Panc1 (cell line): Measurements from ENCODE around the gene IGF1R. TPM values are rescaled to one million over a fixed set of nuclear protein-coding genes. Genes with fewer than 3 reads are reported as not detected.

Source experiments
- ATAC-seq: fragments of 200-7000 bp; cut with Tn5 transposase; 2 replicates; pipeline ENCODE4 v1.9.1; 2020; ENCODE audit warnings: mild to moderate bottlenecking, moderate library complexity
- BruUV-seq: library from RNA; stranded (reverse); fragments of 400-500 nt; replicated peaks from 2 replicates; lab custom pipeline; 2021; lab: Mats Ljungman, UMichigan
- CTCF ChIA-PET: fragments of 300-600 bp; sonication (Branson Sonifier 250); formaldehyde crosslinking; loops from one replicate; lab custom pipeline; 2022; ENCODE audit warnings: antibody characterized with exemption; lab: Charles Lee
- POLR2A ChIA-PET: fragments of 300-600 bp; sonication (Branson Sonifier 250); formaldehyde crosslinking; loops from one replicate; lab custom pipeline; 2022; ENCODE audit warnings: antibody characterized with exemption; lab: Charles Lee
- DNase-seq: peaks from one replicate; pipeline ENCODE4 v3.0.0-alpha.2; 2010; ENCODE audit warnings: low read depth, low spot score
- H3K27ac ChIP-seq: 2 replicates; pipeline ENCODE4 v1.5.1; 2011; ENCODE audit warnings: mild to moderate bottlenecking, low read length, inconsistent platforms
- H3K27me3 ChIP-seq: fragments of 200-500 bp; sonication (Bioruptor generic); 2 replicates; pipeline ENCODE4 v1.6.0; 2014; ENCODE audit warnings: low read length, inconsistent platforms; ENCODE audit not compliant: control insufficient read depth, insufficient read depth
- H3K36me3 ChIP-seq: fragments of 200-500 bp; sonication (Bioruptor generic); 2 replicates; pipeline ENCODE4 v1.5.1; 2014; ENCODE audit warnings: inconsistent platforms, mild to moderate bottlenecking, low read length, moderate library complexity; ENCODE audit not compliant: control insufficient read depth, insufficient read depth
- H3K4me1 ChIP-seq: 2 replicates; pipeline ENCODE4 v1.5.1; 2011; ENCODE audit warnings: inconsistent platforms, mild to moderate bottlenecking, low read length, moderate library complexity; ENCODE audit not compliant: control insufficient read depth, insufficient read depth
- H3K4me3 ChIP-seq, 2 experiments: 2 replicates each; pipeline ENCODE4 v1.5.1; 2011 to 2012; ENCODE audit warnings: low read depth in 2 of 2, low read length in 2 of 2, mild to moderate bottlenecking in 2 of 2, inconsistent platforms in 1 of 2, moderate library complexity in 1 of 2
- H3K9me3 ChIP-seq: fragments of 200-500 bp; sonication (Bioruptor generic); 2 replicates; pipeline ENCODE4 v1.5.1; 2014; ENCODE audit warnings: low read depth, mild to moderate bottlenecking, inconsistent platforms, low read length, moderate library complexity; ENCODE audit not compliant: control insufficient read depth, insufficient read depth
- CTCF ChIP-seq: fragments of 450-650 bp; IDR thresholded peaks from 2 replicates; pipeline ENCODE4 v1.5.1; 2017; ENCODE audit warnings: mild to moderate bottlenecking
- POLR2AphosphoS5 ChIP-seq: IDR thresholded peaks from 2 replicates; pipeline ENCODE4 v1.6.1; 2012; ENCODE audit warnings: mild to moderate bottlenecking, low read depth, low read length, moderate library complexity
- SIN3A ChIP-seq: IDR thresholded peaks from 2 replicates; pipeline ENCODE4 v1.6.1; 2012; ENCODE audit warnings: low read depth, mild to moderate bottlenecking, low read length, moderate library complexity, borderline replicate concordance; ENCODE audit not compliant: insufficient read depth
- TCF7L2 ChIP-seq: IDR thresholded peaks from 2 replicates; pipeline ENCODE4 v1.6.1; 2011; ENCODE audit warnings: mild to moderate bottlenecking, low read depth, low read length, inconsistent platforms
- in situ Hi-C: cut with HindIII; loops from 2 replicates; pipeline ENCODE4 v1.10.0; 2016; ENCODE audit warnings: low sequenced_read_pairs, low pct_unique_long_range_greater_than_20kb
- intact Hi-C: fragments of 100-400 bp; cut with micrococcal nuclease; formaldehyde crosslinking; loops from one replicate; pipeline ENCODE4 v1.10.0; 2022; ENCODE audit not compliant: unreplicated experiment
- total RNA-seq: library from RNA; stranded (reverse); gene quantifications from one replicate; pipeline ENCODE4 v1.2.1, GENCODE V29; 2021; ENCODE audit not compliant: unreplicated experiment
- TF ChIP-seq, protein P1 (sequence below), 2 experiments: IDR thresholded peaks; 2 replicates each; pipeline ENCODE4 v1.6.1; 2011 to 2012; ENCODE audit warnings: low read depth in 2 of 2, control low read depth in 1 of 2, low read length in 1 of 2, mild to moderate bottlenecking in 1 of 2, moderate library complexity in 1 of 2; ENCODE audit not compliant: insufficient read depth in 1 of 2

Gene IGF1R
- total RNA-seq, 1 experiment from 2014 or later, result 77.1 TPM

GRCh38 chr15:98909968-98910885, 261.9 kb downstream of the IGF1R start:
- H3K27ac ChIP-seq, result no peak overlapping the region
- intact Hi-C loops (no loop called here), in situ Hi-C loops (no loop called here)
- ChIA-PET POLR2A (no interaction called here), CTCF (no interaction called here)
- peaks cover 19% of the 10 kb centered on the region for H3K4me1 ChIP-seq
- no peaks in the 10 kb centered on the region for H3K9me3 ChIP-seq
- TF ChIP-seq TCF7L2, result no peak
- TF ChIP-seq, protein P1, sequence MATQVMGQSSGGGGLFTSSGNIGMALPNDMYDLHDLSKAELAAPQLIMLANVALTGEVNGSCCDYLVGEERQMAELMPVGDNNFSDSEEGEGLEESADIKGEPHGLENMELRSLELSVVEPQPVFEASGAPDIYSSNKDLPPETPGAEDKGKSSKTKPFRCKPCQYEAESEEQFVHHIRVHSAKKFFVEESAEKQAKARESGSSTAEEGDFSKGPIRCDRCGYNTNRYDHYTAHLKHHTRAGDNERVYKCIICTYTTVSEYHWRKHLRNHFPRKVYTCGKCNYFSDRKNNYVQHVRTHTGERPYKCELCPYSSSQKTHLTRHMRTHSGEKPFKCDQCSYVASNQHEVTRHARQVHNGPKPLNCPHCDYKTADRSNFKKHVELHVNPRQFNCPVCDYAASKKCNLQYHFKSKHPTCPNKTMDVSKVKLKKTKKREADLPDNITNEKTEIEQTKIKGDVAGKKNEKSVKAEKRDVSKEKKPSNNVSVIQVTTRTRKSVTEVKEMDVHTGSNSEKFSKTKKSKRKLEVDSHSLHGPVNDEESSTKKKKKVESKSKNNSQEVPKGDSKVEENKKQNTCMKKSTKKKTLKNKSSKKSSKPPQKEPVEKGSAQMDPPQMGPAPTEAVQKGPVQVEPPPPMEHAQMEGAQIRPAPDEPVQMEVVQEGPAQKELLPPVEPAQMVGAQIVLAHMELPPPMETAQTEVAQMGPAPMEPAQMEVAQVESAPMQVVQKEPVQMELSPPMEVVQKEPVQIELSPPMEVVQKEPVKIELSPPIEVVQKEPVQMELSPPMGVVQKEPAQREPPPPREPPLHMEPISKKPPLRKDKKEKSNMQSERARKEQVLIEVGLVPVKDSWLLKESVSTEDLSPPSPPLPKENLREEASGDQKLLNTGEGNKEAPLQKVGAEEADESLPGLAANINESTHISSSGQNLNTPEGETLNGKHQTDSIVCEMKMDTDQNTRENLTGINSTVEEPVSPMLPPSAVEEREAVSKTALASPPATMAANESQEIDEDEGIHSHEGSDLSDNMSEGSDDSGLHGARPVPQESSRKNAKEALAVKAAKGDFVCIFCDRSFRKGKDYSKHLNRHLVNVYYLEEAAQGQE (IDR thresholded peaks at IDR 0.05; ENCODE audit: insufficient read depth in 1 of 2, low read depth in 2 of 2, low read length in 1 of 2), result no peak
- no peak for TF ChIP-seq SIN3A
- no peak for TF ChIP-seq POLR2AphosphoS5
- no peak for TF ChIP-seq CTCF
- no TSS peak for BruUV-seq
- H3K36me3 ChIP-seq, result peaks cover 11% of the 10 kb centered on the region
- H3K4me3 ChIP-seq, result no peak overlapping the region
- H3K27me3 ChIP-seq, result no peaks in the 10 kb centered on the region
- no peak for DNase-seq
- no peak for ATAC-seq

GRCh38 chr15:98914626-98915025, 266.3 kb downstream of the IGF1R start:
- Histone ChIP-seq H3K4me3 (no peak overlapping the region), H3K9me3 (no peaks in the 10 kb centered on the region), H3K36me3 (peaks cover 16% of the 10 kb centered on the region), H3K27ac (no peak overlapping the region), H3K4me1 (no peaks in the 10 kb centered on the region), H3K27me3 (no peaks in the 10 kb centered on the region)
- ATAC-seq, result no peak
- TF ChIP-seq TCF7L2 (no peak), SIN3A (no peak), POLR2AphosphoS5 (no peak), CTCF (no peak)
- TF ChIP-seq, protein P1 (IDR thresholded peaks at IDR 0.05; ENCODE audit: insufficient read depth in 1 of 2, low read depth in 2 of 2, low read length in 1 of 2), result no peak
- in situ Hi-C loops (no loop called here), intact Hi-C loops (no loop called here)
- ChIA-PET POLR2A (no interaction called here), CTCF (no interaction called here)
- BruUV-seq, result no TSS peak
- DNase-seq, result no peak
